KG1 (cell line): Measurements from ENCODE around the gene TBX3.

Experiments
- DNase-seq: peaks from one replicate; lab custom pipeline; 2025; lab: John Stamatoyannopoulos, UW

TBX3 gene

DNA sequence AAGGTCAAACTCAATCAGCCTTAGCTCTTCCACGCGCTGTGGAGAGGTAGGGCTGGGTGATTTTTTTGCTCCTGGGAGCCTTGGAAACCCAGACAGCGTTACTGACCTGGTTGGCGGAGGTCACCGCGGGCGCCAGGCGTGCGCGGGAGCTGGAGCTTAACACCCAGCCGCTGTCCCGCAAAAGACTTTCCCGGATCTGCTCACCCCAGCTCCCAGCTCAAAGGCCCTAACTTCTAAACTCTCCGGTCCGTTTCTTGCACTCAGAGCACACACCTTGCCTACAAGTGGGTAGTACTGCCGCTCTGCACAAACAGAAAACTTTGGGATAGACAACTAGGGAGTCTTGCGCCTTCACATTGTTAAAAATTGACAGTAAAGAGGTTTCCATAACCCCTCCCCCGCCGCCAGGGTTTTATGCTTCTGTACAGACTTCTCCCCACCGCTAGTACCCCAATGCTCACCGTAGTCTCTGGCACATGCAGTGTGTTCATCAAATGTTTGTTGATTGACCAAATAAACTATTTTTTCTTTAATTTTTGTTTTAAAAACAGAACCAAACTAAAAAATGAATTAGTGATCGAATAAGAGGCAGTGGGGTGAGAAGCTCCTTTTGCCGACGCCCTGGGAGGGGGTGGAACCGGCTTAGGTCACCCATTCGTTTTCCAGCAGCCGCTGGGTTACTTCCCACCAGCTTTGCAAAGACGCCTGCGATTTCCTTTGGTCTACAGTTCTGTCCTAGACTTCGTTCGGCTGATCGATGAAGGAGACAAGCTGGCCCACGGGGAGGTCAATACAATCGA, 12.7 kb upstream of the TBX3 start:
- DNase-seq: no peak

DNA sequence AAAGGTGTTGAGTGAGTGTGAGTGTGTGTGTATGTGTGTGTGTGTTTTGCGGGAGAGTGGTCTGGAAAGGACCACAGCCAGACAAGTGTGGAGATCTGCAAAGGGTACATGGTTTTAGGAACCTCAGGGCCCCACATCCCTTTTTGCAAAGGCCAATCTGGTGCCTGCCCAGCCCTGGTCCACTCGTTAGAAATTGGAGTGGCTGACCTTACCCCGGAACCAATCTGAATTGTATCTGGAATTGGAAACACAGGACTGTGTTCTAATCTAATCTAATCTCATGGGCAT, 11.3 kb upstream of the TBX3 start:
- DNase-seq: no peak

- DNase-seq: no peak
Measured at GRCh38 chr12:114694436-114695304, 10.7 kb upstream of the TBX3 start.

GRCh38 chr12:114693532-114693931, 9.6 kb upstream of the TBX3 start:
- no peak for DNase-seq

- no peak for DNase-seq
Measured at GRCh38 chr12:114693059-114693531, 9.1 kb upstream of the TBX3 start.

- DNase-seq: no peak
Measured at GRCh38 chr12:114692186-114693058, 8.4 kb upstream of the TBX3 start.

GRCh38 chr12:114691763-114692185, 7.8 kb upstream of the TBX3 start:
- no peak for DNase-seq

DNA sequence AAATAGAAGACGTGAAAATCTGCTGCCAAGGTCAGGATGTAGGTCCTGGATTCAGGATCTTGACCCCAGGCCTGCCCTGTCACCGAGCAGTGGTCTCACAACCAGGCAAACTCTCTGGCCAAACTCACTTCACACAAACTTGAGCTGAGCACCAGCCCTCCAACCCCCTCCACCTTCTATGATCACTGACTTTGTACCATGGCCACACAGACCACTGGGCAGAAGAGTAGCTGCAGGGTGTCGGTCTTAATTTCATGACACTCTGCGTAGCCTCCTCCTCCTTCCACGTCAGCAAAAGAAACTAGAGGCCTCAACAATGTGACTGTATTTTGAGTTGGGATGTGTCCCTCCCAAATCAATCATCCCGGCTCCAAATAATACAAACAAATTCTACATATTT, 7.2 kb upstream of the TBX3 start:
- DNase-seq: no peak

DNA sequence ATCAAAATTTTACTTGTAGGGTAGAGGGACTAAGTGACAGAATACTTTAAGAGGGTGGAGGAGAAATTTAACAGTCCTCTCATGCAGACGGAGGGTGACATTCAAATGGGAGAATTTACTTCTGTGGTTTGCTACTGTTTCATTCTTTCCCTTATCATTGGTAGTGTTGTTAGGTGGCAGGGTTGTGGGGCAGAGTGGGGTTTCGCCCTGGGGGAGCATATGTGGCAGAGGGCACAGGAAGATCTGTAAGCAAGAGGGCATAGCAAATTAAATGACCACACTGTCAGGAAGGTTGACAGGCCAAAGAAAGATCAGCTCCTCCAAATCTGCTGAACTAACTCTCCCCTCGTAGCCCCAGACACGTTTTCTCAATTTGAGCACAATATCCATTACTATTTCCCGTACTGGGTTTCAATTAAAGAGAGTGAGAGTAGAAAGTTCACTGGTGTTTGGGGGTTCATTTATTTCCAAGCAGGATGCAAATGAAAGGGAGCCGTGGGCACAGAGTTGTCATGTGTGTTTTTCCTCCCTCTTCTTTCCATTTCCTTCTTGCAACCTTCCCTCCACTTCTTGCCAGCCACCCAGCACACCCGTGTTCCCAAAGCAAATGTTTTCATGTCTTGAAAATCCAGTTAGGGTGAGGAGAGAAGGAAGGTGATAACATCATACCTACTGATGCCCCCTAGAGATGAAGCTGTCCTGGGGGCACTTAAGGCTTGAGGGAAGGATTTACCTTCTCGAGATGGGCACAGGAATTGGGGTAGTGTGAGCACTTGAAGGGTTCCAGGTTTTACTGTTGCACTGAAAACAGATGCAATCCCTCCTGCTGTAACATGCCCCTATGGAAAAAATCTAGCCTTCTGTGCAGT, 6.5 kb upstream of the TBX3 start:
- no peak for DNase-seq

DNA sequence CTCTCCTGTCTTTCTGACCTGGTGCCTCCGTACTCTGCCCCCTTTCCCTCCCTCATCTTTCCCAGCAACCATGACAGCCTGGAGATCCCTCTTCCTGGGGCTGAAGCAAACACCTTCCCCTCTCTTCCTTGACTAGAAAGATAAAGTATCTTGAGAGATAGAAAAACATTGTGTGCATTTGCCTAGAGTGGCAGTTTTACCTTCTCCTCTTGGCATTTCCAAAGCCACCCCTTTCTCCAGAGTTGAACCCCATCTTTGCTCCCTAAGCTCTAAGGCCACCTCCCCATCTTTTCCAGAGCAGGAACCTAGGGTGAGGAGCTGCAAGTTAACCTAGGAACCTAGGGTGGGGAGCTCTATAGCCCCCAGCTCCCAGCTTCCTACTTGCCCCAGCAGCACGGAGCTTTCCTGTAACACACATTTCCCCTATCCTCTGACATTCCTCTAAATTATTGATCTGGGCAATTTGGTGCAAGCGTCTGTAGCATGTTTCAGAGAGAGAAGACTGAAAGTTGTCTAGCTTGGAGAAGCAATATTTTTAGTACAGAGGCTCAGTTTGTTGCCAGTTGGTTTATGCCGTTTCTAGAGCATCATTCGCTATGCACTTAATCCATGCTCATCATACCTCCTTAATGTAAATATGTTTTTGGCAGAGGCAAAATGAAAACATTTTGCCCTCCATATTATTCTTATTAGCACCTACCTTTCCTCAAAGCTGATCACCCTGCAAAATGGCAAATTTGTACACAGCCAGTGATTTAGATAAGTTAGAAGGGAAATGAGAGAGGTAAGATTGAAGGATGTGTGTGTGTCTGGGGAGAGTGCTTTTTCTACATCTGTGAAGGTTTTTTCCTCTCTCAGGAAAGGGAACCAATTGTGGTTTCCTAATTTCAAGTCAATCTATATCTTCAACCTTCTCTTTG, 5.4 kb upstream of the TBX3 start:
- no peak for DNase-seq

GRCh38 chr12:114688256-114688845, 4.4 kb upstream of the TBX3 start:
- DNase-seq: no peak

DNA sequence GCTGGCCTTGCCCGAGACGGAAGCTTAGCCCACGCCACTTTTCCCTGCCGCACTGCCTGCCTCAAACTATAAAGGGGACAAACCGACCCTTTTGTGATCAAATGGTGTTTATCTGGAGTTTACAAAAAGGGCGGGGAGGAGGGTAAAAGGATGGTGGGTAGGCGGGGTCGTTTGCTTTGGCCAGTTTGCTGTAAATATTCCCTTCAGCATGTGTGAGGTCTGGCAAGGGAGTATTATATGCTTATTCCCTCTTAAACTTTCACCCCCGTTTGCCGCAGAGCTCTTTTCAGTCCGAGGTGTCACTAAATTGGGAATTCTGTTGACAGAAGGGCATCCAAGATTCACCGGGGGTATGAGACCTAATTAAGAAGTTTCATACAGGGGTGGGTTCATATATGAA, 3.8 kb upstream of the TBX3 start:
- no peak for DNase-seq

- DNase-seq: no peak
Measured at GRCh38 chr12:114686773-114687500, 3.0 kb upstream of the TBX3 start.

- no peak for DNase-seq
Measured at GRCh38 chr12:114686426-114686772, 2.4 kb upstream of the TBX3 start.

DNA sequence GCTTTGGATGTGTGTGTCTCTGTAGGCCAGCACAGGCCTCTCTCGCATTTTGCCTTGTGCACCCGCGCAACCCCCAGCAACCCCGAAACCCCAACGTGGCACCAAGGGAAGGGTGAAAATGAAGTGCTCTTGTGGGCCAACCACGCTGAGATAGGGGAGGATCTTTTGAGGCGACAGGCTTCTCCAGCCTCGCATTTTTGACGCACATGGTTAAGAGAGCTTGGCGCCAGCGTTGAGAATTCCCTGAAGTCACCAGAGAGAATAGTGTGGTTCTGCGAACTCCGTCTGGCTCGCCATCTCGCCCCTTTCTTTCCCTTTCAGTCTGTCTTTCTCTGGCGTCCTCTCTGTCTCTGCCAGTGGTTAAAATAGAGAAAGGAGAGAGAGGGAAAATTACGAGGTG, 1.9 kb upstream of the TBX3 start:
- no peak for DNase-seq

- no peak for DNase-seq
Measured at GRCh38 chr12:114685320-114685781, 1.4 kb upstream of the TBX3 start.

DNA sequence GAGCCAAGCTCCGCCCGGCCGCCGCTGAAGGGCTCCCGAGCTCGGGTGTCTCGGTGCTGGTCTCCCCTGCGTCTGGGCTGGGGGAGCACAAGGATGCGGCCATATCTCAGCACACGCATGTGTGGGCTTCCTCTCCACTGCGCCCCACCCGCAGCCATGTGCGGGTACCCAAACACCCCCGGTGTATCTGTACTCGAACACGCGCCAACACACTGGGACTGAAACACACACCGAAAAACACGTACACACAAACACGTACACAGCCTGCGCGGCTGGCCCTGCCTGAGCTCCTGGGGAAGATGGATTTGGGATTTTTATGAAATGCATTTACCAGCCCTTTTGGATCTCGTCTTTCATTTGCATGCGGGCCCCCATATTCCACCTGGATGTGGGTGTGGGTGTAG, 897 bp upstream of the TBX3 start:
- DNase-seq: no peak

GRCh38 chr12:114683709-114684097, 272 bp downstream of the TBX3 start:
- DNase-seq: no peak
